CD4-positive, alpha-beta T cell (primary cell): Measurements from ENCODE around the gene UBR7. TPM values are rescaled to one million over a fixed set of nuclear protein-coding genes. Genes with fewer than 3 reads are reported as not detected.

Experiments
- ATAC-seq: fragments of 200-7000 bp; cut with Tn5 transposase; one replicate; pipeline ENCODE4 v1.10.0; 2022; ENCODE audit warnings: mild to moderate bottlenecking; ENCODE audit not compliant: poor library complexity
- CTCF ChIA-PET: fragments of 350-600 bp; sonication (Branson Sonifier 250); formaldehyde crosslinking; loops from one replicate; lab custom pipeline; 2021; ENCODE audit warnings: antibody characterized with exemption, inconsistent platforms; lab: Charles Lee
- POLR2A ChIA-PET: fragments of 350-600 bp; sonication (Branson Sonifier 250); formaldehyde crosslinking; loops from one replicate; lab custom pipeline; 2021; ENCODE audit warnings: antibody characterized with exemption, inconsistent platforms; lab: Charles Lee
- DNase-seq, 14 experiments: peaks; one replicate each; pipeline ENCODE4 v3.0.0-alpha.2; 2013 to 2020; ENCODE audit warnings: mixed read lengths in 2 of 14
- H3K27ac ChIP-seq, 2 donors: one replicate each; pipeline versions ENCODE4 v1.5.1 to v1.7.0; 2013; ENCODE audit warnings: low read length in 2 of 2, low read depth in 1 of 2, mild to moderate bottlenecking in 1 of 2
- H3K27me3 ChIP-seq, 2 experiments: 1 replicate in 1 of 2; 2 replicates in 1 of 2; pipeline versions ENCODE4 v1.6.1 to v1.7.0; 2013; ENCODE audit warnings: low read length in 2 of 2, control low read depth in 1 of 2, mild to moderate bottlenecking in 1 of 2, moderate library complexity in 1 of 2; ENCODE audit not compliant: insufficient read depth in 2 of 2, control insufficient read depth in 1 of 2
- H3K36me3 ChIP-seq: one replicate; pipeline ENCODE4 v1.6.1; 2013; ENCODE audit warnings: low read length, control low read depth; ENCODE audit not compliant: insufficient read depth
- H3K4me1 ChIP-seq: one replicate; pipeline ENCODE4 v1.6.1; 2013; ENCODE audit warnings: low read length, control low read depth; ENCODE audit not compliant: insufficient read depth
- H3K4me3 ChIP-seq: one replicate; pipeline ENCODE4 v1.5.1; 2013; ENCODE audit warnings: mild to moderate bottlenecking, low read length, moderate library complexity
- H3K9me3 ChIP-seq, 2 experiments: 1 replicate in 1 of 2; 2 replicates in 1 of 2; pipeline versions ENCODE4 v1.6.1 to v1.7.0; 2013; ENCODE audit warnings: low read length in 2 of 2, mild to moderate bottlenecking in 2 of 2, control low read depth in 1 of 2, moderate library complexity in 1 of 2; ENCODE audit not compliant: control insufficient read depth in 1 of 2, insufficient read depth in 1 of 2
- H3K27ac Mint-ChIP-seq: one replicate; pipeline ENCODE4 v1.8.0; 2020; ENCODE audit warnings: mixed read lengths
- H3K27me3 Mint-ChIP-seq: one replicate; pipeline ENCODE4 v1.8.0; 2021; ENCODE audit warnings: mixed read lengths
- H3K36me3 Mint-ChIP-seq: one replicate; pipeline ENCODE4 v1.8.0; 2021; ENCODE audit warnings: low read depth, mixed read lengths
- H3K4me1 Mint-ChIP-seq: one replicate; pipeline ENCODE4 v1.8.0; 2021; ENCODE audit warnings: low read depth, mixed read lengths
- H3K4me3 Mint-ChIP-seq: one replicate; pipeline ENCODE4 v1.8.0; 2020; ENCODE audit warnings: mild to moderate bottlenecking, mixed read lengths
- H3K9me3 Mint-ChIP-seq: one replicate; pipeline ENCODE4 v1.8.0; 2020; ENCODE audit warnings: mixed read lengths
- intact Hi-C, 2 experiments: fragments of 100-400 bp; cut with DNase I in 1 of 2; cut with micrococcal nuclease in 1 of 2; formaldehyde crosslinking; loops; one replicate each; pipeline versions ENCODE4 v1.15.1 to v1.9.0; 2023 to 2025; cut with DNase I, micrococcal nuclease
- total RNA-seq, 174 experiments: library from RNA in 2 of 174; stranded (reverse) in 2 of 174; gene quantifications; one replicate each; pipeline ENCODE4 v1.2.3 and lab custom pipeline; 2021 to 2026
- TF ChIP-seq, protein P1 (sequence below): fragments of 200-600 bp; IDR thresholded peaks from one replicate; pipeline ENCODE4 v1.8.0; 2022; ENCODE audit warnings: antibody characterized with exemption, mild to moderate bottlenecking

Gene UBR7
- total RNA-seq, 2 experiments from 2014 or later = 6.8 to 7.4 TPM

DNA sequence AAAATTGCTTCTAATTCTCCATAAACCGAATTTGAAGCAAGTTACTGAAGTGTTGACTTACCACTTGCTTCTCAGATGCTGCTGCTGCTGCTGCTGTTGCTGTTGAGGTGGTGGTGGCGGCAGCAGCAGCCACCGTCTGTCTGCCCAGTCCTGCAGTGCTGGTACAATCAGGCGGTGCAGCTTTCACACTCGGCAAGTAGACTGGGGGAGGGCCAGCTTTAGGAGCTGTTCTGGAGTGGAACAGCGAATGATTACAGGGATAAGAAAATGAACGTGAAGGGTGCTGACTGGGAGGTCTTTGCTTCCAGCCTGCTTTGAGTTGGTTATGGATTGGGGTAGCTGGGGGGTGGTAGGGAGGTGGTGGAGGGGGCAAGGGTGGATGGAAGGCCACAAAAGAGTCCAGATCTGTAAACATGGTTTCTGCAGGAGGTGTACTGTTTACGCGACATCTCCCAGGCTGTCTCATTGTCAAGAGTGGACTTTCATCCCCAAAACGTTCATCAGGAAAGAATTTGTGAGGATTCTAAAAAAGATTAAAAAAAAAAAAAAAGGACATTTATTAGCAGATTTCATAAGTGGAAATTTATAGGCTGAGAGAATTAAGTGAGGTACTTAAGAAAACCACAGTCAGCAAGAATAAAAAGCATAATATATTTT lies 38.8 kb downstream of the UBR7 start:
- no peaks in the 10 kb centered on the region for H3K27me3 ChIP-seq
- ChIA-PET POLR2A (no interaction called here), CTCF (no interaction called here)
- H3K27ac Mint-ChIP-seq = no peak overlapping the region
- intact Hi-C loops = no loop called here
- H3K4me1 Mint-ChIP-seq = no peaks in the 10 kb centered on the region
- H3K36me3 Mint-ChIP-seq = peaks cover 81% of the 10 kb centered on the region
- peaks cover 59% of the 10 kb centered on the region for H3K36me3 ChIP-seq
- no peak overlapping the region for H3K4me3 ChIP-seq
- ATAC-seq (no peak), DNase-seq (no peak)
- H3K4me1 ChIP-seq = no peaks in the 10 kb centered on the region
- TF ChIP-seq, protein P1, sequence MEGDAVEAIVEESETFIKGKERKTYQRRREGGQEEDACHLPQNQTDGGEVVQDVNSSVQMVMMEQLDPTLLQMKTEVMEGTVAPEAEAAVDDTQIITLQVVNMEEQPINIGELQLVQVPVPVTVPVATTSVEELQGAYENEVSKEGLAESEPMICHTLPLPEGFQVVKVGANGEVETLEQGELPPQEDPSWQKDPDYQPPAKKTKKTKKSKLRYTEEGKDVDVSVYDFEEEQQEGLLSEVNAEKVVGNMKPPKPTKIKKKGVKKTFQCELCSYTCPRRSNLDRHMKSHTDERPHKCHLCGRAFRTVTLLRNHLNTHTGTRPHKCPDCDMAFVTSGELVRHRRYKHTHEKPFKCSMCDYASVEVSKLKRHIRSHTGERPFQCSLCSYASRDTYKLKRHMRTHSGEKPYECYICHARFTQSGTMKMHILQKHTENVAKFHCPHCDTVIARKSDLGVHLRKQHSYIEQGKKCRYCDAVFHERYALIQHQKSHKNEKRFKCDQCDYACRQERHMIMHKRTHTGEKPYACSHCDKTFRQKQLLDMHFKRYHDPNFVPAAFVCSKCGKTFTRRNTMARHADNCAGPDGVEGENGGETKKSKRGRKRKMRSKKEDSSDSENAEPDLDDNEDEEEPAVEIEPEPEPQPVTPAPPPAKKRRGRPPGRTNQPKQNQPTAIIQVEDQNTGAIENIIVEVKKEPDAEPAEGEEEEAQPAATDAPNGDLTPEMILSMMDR = no peak
- H3K27ac ChIP-seq = no peak overlapping the region
- H3K9me3 ChIP-seq = no peaks in the 10 kb centered on the region
- H3K4me3 Mint-ChIP-seq = no peak overlapping the region
- H3K9me3 Mint-ChIP-seq = no peaks in the 10 kb centered on the region
- H3K27me3 Mint-ChIP-seq = no peaks in the 10 kb centered on the region

DNA sequence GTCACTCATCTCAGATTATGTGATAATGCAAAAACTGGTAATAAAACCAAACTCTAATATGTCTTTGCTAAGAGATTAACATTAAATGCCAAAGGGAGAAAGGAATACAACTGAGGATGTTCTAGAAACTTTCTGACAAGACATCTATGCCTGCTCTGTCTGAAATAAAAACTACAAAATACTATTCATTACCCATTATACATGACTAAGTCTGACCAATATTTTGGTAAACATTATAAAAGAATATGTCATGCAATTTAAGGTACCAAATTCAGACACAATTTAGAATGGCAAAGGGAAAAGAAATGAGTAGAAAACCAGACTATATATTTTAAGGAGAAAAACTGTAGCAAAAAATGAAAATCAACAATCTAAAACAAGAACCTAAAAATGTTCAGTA lies 39.5 kb downstream of the UBR7 start:
- Histone ChIP-seq H3K27me3 (no peaks in the 10 kb centered on the region), H3K36me3 (peaks cover 62% of the 10 kb centered on the region), H3K27ac (no peak overlapping the region), H3K9me3 (no peaks in the 10 kb centered on the region), H3K4me1 (no peaks in the 10 kb centered on the region), H3K4me3 (no peak overlapping the region)
- Mint-ChIP-seq H3K36me3 (peaks cover 87% of the 10 kb centered on the region), H3K27ac (no peak overlapping the region), H3K9me3 (no peaks in the 10 kb centered on the region), H3K4me3 (no peak overlapping the region), H3K4me1 (no peaks in the 10 kb centered on the region), H3K27me3 (no peaks in the 10 kb centered on the region)
- ATAC-seq (no peak), DNase-seq (no peak)
- TF ChIP-seq, protein P1 = no peak
- intact Hi-C loops = no loop called here
- ChIA-PET POLR2A (no interaction called here), CTCF (no interaction called here)

DNA sequence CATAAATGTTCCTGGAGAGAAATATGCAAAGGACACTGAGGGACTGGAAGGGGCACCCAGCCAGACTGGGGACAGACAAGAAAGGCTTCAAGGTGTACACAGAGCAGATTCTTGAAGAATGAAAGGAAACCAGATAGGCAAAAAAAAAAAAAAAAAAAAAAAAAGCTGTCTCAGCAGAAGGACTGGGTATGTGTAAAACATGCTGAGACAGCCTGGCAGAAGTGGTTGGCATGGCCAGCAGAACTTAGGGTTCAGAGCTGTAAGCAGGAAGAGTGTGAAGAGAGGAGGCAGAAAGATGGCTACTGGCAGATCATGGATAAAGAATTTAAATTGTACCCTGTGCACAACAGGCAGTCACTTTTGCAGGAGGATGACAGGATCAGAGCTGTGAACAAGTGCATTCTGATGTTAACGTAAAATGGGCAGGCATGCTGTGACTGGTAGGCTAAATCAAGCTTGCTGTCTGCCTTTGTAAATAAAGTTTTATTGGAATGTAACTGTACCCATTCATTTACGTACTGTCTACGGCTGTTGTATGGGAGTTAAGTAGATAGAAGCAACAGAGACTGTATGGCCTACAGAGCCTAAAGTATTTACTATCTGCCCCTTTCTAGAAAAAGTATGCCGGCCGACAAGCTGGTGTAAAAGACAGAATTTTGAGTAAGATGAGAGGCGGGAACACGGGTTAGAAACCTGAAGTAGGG lies 42.2 kb downstream of the UBR7 start:
- no peak overlapping the region for H3K4me3 ChIP-seq

More for the DNA sequence above, 42.2 kb downstream of the UBR7 start:
- TF ChIP-seq, protein P1 = no peak
- Histone ChIP-seq H3K36me3 (peaks cover 62% of the 10 kb centered on the region), H3K4me1 (no peaks in the 10 kb centered on the region), H3K27me3 (no peaks in the 10 kb centered on the region), H3K27ac (no peak overlapping the region), H3K9me3 (no peaks in the 10 kb centered on the region)
- ChIA-PET POLR2A (no interaction called here), CTCF (no interaction called here)
- intact Hi-C loops = no loop called here
- DNase-seq = no peak
- H3K4me3 Mint-ChIP-seq = no peak overlapping the region
- ATAC-seq = no peak
- H3K27ac Mint-ChIP-seq = no peak overlapping the region
- peaks cover 83% of the 10 kb centered on the region for H3K36me3 Mint-ChIP-seq
- H3K9me3 Mint-ChIP-seq = no peaks in the 10 kb centered on the region
- no peaks in the 10 kb centered on the region for H3K4me1 Mint-ChIP-seq
- no peaks in the 10 kb centered on the region for H3K27me3 Mint-ChIP-seq
